IPS DF 6.9 (cell line): Measurements from ENCODE around the gene PDE4C.

Source experiments
- DNase-seq: peaks from one replicate; pipeline ENCODE4 v3.0.0-alpha.2; 2013; ENCODE audit warnings: low read depth, low spot score
- H3K27ac ChIP-seq: one replicate; pipeline ENCODE4 v1.5.1; 2013; ENCODE audit warnings: low read length, control low read depth
- H3K27me3 ChIP-seq: 2 replicates; pipeline ENCODE4 v1.6.1; 2013; ENCODE audit warnings: mild to moderate bottlenecking, low read length; ENCODE audit not compliant: control insufficient read depth, insufficient read depth
- H3K36me3 ChIP-seq: 2 replicates; pipeline ENCODE4 v1.6.1; 2013; ENCODE audit warnings: low read length; ENCODE audit not compliant: control insufficient read depth, insufficient read depth
- H3K4me1 ChIP-seq: 2 replicates; pipeline ENCODE4 v1.6.1; 2013; ENCODE audit warnings: low read length; ENCODE audit not compliant: control insufficient read depth, insufficient read depth
- H3K4me3 ChIP-seq: 2 replicates; pipeline ENCODE4 v1.5.1; 2013; ENCODE audit warnings: mild to moderate bottlenecking, low read length
- H3K9me3 ChIP-seq: 2 replicates; pipeline ENCODE4 v1.6.1; 2013; ENCODE audit warnings: low read length, inconsistent platforms; ENCODE audit not compliant: control insufficient read depth, insufficient read depth
- WGBS: extraction: QIAGEN DNeasy Blood & Tissue Kit; methylation state at CpG from one replicate; pipeline ENCODE4 v1.1.7; 2013; ENCODE audit warnings: mixed read lengths, missing lambda C conversion rate; ENCODE audit not compliant: insufficient read length, insufficient coverage; 5-methylcytosine and 5-hydroxymethylcytosine counted together

Gene PDE4C

GRCh38 chr19:18253716-18254115 is 27.5 kb upstream of the PDE4C start:
- DNase-seq: no peak
- Histone ChIP-seq H3K4me1 (peaks cover 6% of the 10 kb centered on the region), H3K27me3 (no peaks in the 10 kb centered on the region), H3K36me3 (no peaks in the 10 kb centered on the region; the same call in 1 of the 2 replicates), H3K9me3 (no peaks in the 10 kb centered on the region), H3K27ac (no peak overlapping the region), H3K4me3 (no peak overlapping the region)
- no CpG with 5 or more reads among the region's 5 CpGs for WGBS

GRCh38 chr19:18253130-18253529 is 26.9 kb upstream of the PDE4C start:
- Histone ChIP-seq H3K9me3 (no peaks in the 10 kb centered on the region), H3K4me1 (peaks cover 6% of the 10 kb centered on the region), H3K27ac (no peak overlapping the region), H3K36me3 (no peaks in the 10 kb centered on the region; the same call in 1 of the 2 replicates), H3K4me3 (no peak overlapping the region), H3K27me3 (no peaks in the 10 kb centered on the region)
- no peak for DNase-seq
- no CpG with 5 or more reads among the region's 4 CpGs for WGBS

GRCh38 chr19:18252370-18252717 is 26.1 kb upstream of the PDE4C start:
- Histone ChIP-seq H3K4me3 (no peak overlapping the region), H3K27ac (no peak overlapping the region), H3K27me3 (no peaks in the 10 kb centered on the region), H3K4me1 (peaks cover 6% of the 10 kb centered on the region), H3K9me3 (no peaks in the 10 kb centered on the region), H3K36me3 (no peaks in the 10 kb centered on the region; the same call in 1 of the 2 replicates)
- DNase-seq: no peak
- no CpG with 5 or more reads among the region's 7 CpGs for WGBS

- WGBS: no CpG with 5 or more reads among the region's 23 CpGs
- no peak overlapping the region for H3K27ac ChIP-seq
- peaks cover 6% of the 10 kb centered on the region for H3K4me1 ChIP-seq
- H3K27me3 ChIP-seq: no peaks in the 10 kb centered on the region
- H3K36me3 ChIP-seq: no peaks in the 10 kb centered on the region
- peak; percentile 81 for DNase-seq
- no peaks in the 10 kb centered on the region for H3K9me3 ChIP-seq
- H3K4me3 ChIP-seq: 0 out of 2 replicates have a peak overlapping the region, but pooled peaks have one; percentile 16
Observed at GRCh38 chr19:18251587-18252369, 25.5 kb upstream of the PDE4C start.

DNA sequence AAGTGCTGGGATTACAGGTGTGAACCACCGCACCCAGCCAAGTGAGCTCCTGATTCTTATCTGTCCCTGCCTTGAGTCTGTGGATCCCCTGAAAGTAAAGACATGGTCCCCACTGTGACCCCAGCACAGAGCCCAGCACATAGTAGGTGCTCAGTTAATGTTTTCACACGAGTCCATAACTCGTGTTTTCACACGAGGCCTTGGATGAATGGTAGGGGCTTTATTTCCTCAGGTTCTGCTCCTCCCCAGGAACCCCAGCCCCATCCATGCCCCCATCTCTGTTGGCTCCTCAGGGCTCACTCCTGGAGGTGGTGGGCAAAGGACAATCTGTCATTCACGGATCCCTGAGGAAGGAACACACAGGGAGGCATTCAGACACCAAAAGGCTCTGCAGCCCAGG is 23.6 kb upstream of the PDE4C start:
- Histone ChIP-seq H3K27me3 (no peaks in the 10 kb centered on the region), H3K4me1 (peaks cover 2% of the 10 kb centered on the region), H3K4me3 (no peak overlapping the region), H3K27ac (no peak overlapping the region), H3K9me3 (no peaks in the 10 kb centered on the region), H3K36me3 (no peaks in the 10 kb centered on the region)
- no peak for DNase-seq
- WGBS: no CpG with 5 or more reads among the region's 5 CpGs

- Histone ChIP-seq H3K9me3 (no peaks in the 10 kb centered on the region), H3K36me3 (no peaks in the 10 kb centered on the region), H3K27me3 (no peaks in the 10 kb centered on the region), H3K4me3 (no peak overlapping the region), H3K27ac (no peak overlapping the region), H3K4me1 (no peaks in the 10 kb centered on the region; the same call in 1 of the 2 replicates)
- no peak for DNase-seq
- WGBS: no CpG with 5 or more reads among the region's 7 CpGs
Observed at GRCh38 chr19:18245297-18245696, 19.1 kb upstream of the PDE4C start.

DNA sequence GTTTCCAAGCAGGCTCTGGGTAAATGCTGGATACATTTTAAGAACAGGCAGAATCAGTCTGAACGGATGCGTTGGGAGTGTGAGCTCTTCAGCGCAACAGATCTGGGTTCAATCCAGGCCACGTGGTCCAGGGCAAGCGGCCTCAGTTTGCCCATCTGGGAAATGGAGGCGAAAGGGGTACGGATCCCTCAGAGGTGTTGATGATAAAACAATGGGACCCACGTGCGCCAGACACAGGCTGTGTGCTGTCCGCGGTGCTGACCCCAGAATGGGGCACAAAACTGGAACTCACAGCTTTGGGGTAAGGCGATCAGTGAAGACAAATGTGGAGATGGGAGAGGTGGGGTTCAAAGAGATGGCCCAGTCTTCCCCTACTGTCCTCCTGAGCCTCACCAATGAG is 13.1 kb upstream of the PDE4C start:
- H3K27ac ChIP-seq: no peak overlapping the region
- H3K4me3 ChIP-seq: no peak overlapping the region
- WGBS: no CpG with 5 or more reads among the region's 12 CpGs
- H3K36me3 ChIP-seq: no peaks in the 10 kb centered on the region
- no peaks in the 10 kb centered on the region for H3K27me3 ChIP-seq
- no peaks in the 10 kb centered on the region for H3K9me3 ChIP-seq
- H3K4me1 ChIP-seq: no peaks in the 10 kb centered on the region
- no peak for DNase-seq

DNA sequence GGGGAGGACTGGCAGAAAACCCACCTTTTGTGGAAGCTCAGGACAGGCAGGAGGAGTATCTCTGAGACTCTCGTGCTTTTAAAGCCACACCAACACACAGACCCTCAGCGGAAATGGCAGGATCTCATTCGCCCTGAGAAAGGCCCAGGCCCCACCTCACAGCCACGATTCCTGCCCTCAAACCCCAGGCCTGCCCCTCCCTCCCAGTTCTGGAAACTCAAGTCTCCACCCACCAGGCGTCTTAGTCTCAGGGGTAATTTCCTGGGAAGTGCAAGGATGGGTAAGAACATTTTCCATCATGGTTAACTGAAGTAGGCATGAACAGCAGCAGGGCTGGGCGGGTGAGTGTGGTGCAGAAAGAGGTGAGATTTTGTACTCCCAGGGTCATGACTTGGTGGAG is 8.0 kb upstream of the PDE4C start:
- H3K27me3 ChIP-seq: no peaks in the 10 kb centered on the region
- no peak overlapping the region for H3K27ac ChIP-seq
- H3K36me3 ChIP-seq: no peaks in the 10 kb centered on the region
- no peaks in the 10 kb centered on the region for H3K9me3 ChIP-seq
- peaks cover 10% of the 10 kb centered on the region for H3K4me1 ChIP-seq
- no peak overlapping the region for H3K4me3 ChIP-seq
- DNase-seq: no peak
- no CpG with 5 or more reads among the region's 6 CpGs for WGBS

- no CpG with 5 or more reads among the region's 37 CpGs for WGBS
- Histone ChIP-seq H3K9me3 (no peaks in the 10 kb centered on the region), H3K4me3 (peak overlapping the region; percentile 41; the same call in 1 of the 2 replicates), H3K27ac (no peak overlapping the region), H3K36me3 (no peaks in the 10 kb centered on the region), H3K4me1 (peaks cover 10% of the 10 kb centered on the region), H3K27me3 (no peaks in the 10 kb centered on the region)
- no peak for DNase-seq
Observed at GRCh38 chr19:18233224-18233825, 7.1 kb upstream of the PDE4C start.

DNA sequence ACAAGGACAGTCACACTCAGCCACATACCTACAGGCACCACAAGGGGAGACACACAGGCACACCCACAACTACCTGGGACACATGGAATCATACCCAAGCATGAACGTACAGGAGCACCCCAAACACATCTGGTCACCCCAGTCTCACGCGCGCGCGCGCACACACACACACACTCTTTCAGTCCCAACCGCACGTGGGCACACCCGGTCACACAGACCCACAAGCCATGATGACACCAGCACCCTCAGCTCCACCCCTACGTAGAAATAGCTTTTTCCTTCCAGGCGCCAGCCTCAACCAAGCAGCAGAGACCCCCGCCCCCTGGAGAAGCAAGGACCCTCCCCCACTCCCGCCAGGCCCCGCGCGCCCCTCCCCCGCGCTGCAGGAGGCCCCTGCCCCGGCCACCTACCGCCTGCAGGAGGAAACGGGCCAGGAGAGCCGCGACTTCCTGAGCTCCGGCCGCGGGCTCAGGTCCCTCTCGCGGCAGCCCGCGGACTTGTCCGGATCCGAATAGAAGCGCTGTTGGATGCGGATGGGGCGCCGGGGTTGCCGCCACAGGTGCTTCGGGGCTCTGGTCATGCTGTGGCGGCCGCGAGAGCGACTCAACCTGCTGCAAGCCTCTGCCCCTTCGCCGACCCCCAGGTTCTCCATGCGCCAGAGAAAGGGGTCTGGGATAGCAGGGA is 6.4 kb upstream of the PDE4C start:
- no peak for DNase-seq

More for the DNA sequence above, 6.4 kb upstream of the PDE4C start:
- H3K36me3 ChIP-seq: no peaks in the 10 kb centered on the region
- H3K27me3 ChIP-seq: no peaks in the 10 kb centered on the region
- H3K27ac ChIP-seq: no peak overlapping the region
- WGBS: no CpG with 5 or more reads among the region's 46 CpGs
- no peaks in the 10 kb centered on the region for H3K9me3 ChIP-seq
- peak overlapping the region; percentile 41; the same call in 1 of the 2 replicates for H3K4me3 ChIP-seq
- H3K4me1 ChIP-seq: peaks cover 10% of the 10 kb centered on the region
